ENCODE measurements around the gene SCN9A. TPM values are rescaled to one million over a fixed set of nuclear protein-coding genes. Genes with fewer than 3 reads are reported as not detected.

SCN9A gene
- total and polyA plus RNA-seq, 2 of the 8 experiments (the other 6 are each of a cell fraction or from before 2014, with no cell fraction given) = 1.6 to 6.2 TPM

- TF ChIP-seq RAD21 (IDR thresholded peaks at IDR 0.05 in 1 of 2, conservative IDR thresholded peaks at IDR 0.05 in 1 of 2; ENCODE audit: low read depth in 2 of 2, low read length in 2 of 2) = peak; percentile 53 to 67
- TF ChIP-seq EZH2 (IDR thresholded peaks at IDR 0.05; ENCODE audit: low read depth, low read length, severe bottlenecking) = no peak
- TF ChIP-seq, protein P1, sequence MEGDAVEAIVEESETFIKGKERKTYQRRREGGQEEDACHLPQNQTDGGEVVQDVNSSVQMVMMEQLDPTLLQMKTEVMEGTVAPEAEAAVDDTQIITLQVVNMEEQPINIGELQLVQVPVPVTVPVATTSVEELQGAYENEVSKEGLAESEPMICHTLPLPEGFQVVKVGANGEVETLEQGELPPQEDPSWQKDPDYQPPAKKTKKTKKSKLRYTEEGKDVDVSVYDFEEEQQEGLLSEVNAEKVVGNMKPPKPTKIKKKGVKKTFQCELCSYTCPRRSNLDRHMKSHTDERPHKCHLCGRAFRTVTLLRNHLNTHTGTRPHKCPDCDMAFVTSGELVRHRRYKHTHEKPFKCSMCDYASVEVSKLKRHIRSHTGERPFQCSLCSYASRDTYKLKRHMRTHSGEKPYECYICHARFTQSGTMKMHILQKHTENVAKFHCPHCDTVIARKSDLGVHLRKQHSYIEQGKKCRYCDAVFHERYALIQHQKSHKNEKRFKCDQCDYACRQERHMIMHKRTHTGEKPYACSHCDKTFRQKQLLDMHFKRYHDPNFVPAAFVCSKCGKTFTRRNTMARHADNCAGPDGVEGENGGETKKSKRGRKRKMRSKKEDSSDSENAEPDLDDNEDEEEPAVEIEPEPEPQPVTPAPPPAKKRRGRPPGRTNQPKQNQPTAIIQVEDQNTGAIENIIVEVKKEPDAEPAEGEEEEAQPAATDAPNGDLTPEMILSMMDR (IDR thresholded peaks at IDR 0.05; ENCODE audit: control extremely low read depth in 1 of 3, insufficient read depth in 1 of 3, low read depth in 1 of 3, low read length in 3 of 3) = peak in 2 of 3 experiments; percentile 50 to 54; a peak in 3 of 4 replicates
Observed at GRCh38 chr2:166180951-166181812, 194.6 kb downstream of the SCN9A start (continued).

Measured in H1 (cell line).